Breast epithelium (tissue), 4 donors: ENCODE measurements around the gene TMCC2. TPM values are rescaled to one million over a fixed set of nuclear protein-coding genes. Genes with fewer than 3 reads are reported as not detected.

Source experiments
- DNase-seq, 2 donors: peaks; one replicate each; pipeline ENCODE4 v3.0.0-alpha.2; 2019; ENCODE audit warnings: low spot score in 2 of 2
- H3K27ac ChIP-seq, 2 donors: fragments of 200-600 bp; sonication (generic) in 1 of 2; one replicate each; pipeline ENCODE4 v1.5.1; 2016 to 2019; ENCODE audit warnings: mild to moderate bottlenecking in 1 of 2
- H3K27me3 ChIP-seq, 2 donors: fragments of 200-600 bp; sonication (generic) in 1 of 2; one replicate each; pipeline versions ENCODE4 v1.5.1 to v1.6.0; 2017 to 2019; ENCODE audit warnings: control low read depth in 1 of 2, mild to moderate bottlenecking in 1 of 2
- H3K36me3 ChIP-seq: fragments of 200-600 bp; one replicate; pipeline ENCODE4 v1.5.1; 2019
- H3K4me1 ChIP-seq, 2 donors: fragments of 200-600 bp; sonication (generic); one replicate each; pipeline ENCODE4 v1.5.1; 2016 to 2019; ENCODE audit warnings: control low read depth in 1 of 2
- H3K4me3 ChIP-seq, 3 donors: fragments of 200-600 bp; sonication (generic); 1 replicate in 2 of 3; 2 replicates in 1 of 3; pipeline ENCODE4 v1.5.1; 2016 to 2019; ENCODE audit warnings: mild to moderate bottlenecking in 3 of 3, moderate library complexity in 2 of 3
- H3K9me3 ChIP-seq, 2 donors: fragments of 200-600 bp; sonication (generic) in 1 of 2; one replicate each; pipeline ENCODE4 v1.5.1; 2016 to 2019; ENCODE audit warnings: control low read depth in 1 of 2
- CTCF ChIP-seq, 3 donors: fragments of 450-650 bp; IDR thresholded peaks; one replicate each; pipeline ENCODE4 v1.5.1; 2016 to 2017; ENCODE audit warnings: antibody characterized with exemption in 3 of 3, mild to moderate bottlenecking in 3 of 3, moderate library complexity in 3 of 3
- POLR2A ChIP-seq: fragments of 450-650 bp; IDR thresholded peaks from one replicate; pipeline ENCODE4 v1.6.1; 2016; ENCODE audit warnings: antibody characterized with exemption, mild to moderate bottlenecking, moderate library complexity
- POLR2AphosphoS5 ChIP-seq, 3 donors: sonication (generic); formaldehyde crosslinking; IDR thresholded peaks; one replicate each; pipeline ENCODE4 v1.6.1; 2017; ENCODE audit warnings: antibody characterized with exemption in 3 of 3
- intact Hi-C: fragments of 100-400 bp; cut with DNase I; formaldehyde crosslinking; loops from one replicate; pipeline ENCODE4 v1.15.1; 2023; ENCODE audit warnings: low total_unique reads
- total RNA-seq, 3 donors: library from RNA; depleted of rRNA; stranded (reverse); fragments of >200 nt; gene quantifications; one replicate each; pipeline ENCODE4 v1.1.0, GENCODE V29; 2016

Gene TMCC2
- total RNA-seq, 3 donors from 2014 or later, result 1.1 to 2.2 (median 2.0) TPM

- Histone ChIP-seq H3K36me3 (no peaks in the 10 kb centered on the region), H3K4me1 (peaks cover 8 to 13% of the 10 kb centered on the region in 2 donors), H3K27me3 (no peaks in the 10 kb centered on the region), H3K27ac (peak overlapping the region in 1 of 2 donors; percentile 25), H3K9me3 (no peaks in the 10 kb centered on the region), H3K4me3 (no peak overlapping the region)
- DNase-seq, result no peak
- TF ChIP-seq POLR2A (no peak), POLR2AphosphoS5 (IDR thresholded peaks at IDR 0.05) (no peak), CTCF (IDR thresholded peaks at IDR 0.05) (no peak)
- intact Hi-C loops, result loop anchor here (10.0 kb wide), 1 partner anchor 135 kb away; no protein-coding TSS in a partner anchor
Measured at GRCh38 chr1:205249651-205250050, 21.9 kb downstream of the TMCC2 start.

DNA sequence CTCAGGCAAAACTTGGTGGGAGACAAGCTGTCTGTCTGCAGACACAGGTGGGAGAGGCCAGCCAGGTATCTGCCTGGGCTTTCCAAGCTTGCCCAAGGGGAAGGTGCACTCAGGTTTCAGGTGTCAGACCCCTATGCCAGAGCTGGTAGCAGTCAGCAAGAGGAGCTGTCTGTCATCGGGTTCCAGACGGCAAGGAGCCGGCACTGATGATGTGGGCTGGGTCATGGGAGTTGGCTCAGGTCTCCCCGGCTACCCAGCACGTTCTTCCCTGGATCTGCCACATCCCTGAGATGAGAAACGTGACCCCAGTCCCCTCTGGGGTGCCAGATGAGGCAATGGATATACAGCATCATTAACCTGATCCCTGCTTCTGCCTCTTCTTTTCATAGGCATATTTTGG, 23.0 kb downstream of the TMCC2 start:
- H3K27me3 ChIP-seq, result no peaks in the 10 kb centered on the region
- intact Hi-C loops, result no loop called here
- no peak overlapping the region for H3K27ac ChIP-seq
- no peak for DNase-seq
- H3K4me1 ChIP-seq, result peaks cover 8 to 13% of the 10 kb centered on the region in 2 donors
- no peaks in the 10 kb centered on the region for H3K9me3 ChIP-seq
- no peaks in the 10 kb centered on the region for H3K36me3 ChIP-seq
- TF ChIP-seq CTCF (IDR thresholded peaks at IDR 0.05), result no peak
- no peak overlapping the region for H3K4me3 ChIP-seq

GRCh38 chr1:205251576-205251975, 23.8 kb downstream of the TMCC2 start:
- no peak for DNase-seq
- no peaks in the 10 kb centered on the region for H3K36me3 ChIP-seq
- TF ChIP-seq CTCF (IDR thresholded peaks at IDR 0.05), result no peak
- no peak for TF ChIP-seq POLR2AphosphoS5 (IDR thresholded peaks at IDR 0.05)
- TF ChIP-seq POLR2A, result no peak
- H3K4me1 ChIP-seq, result peaks cover 8 to 13% of the 10 kb centered on the region in 2 donors
- no peak overlapping the region for H3K27ac ChIP-seq
- H3K4me3 ChIP-seq, result no peak overlapping the region
- H3K27me3 ChIP-seq, result no peaks in the 10 kb centered on the region
- intact Hi-C loops, result no loop called here
- H3K9me3 ChIP-seq, result no peaks in the 10 kb centered on the region

DNA sequence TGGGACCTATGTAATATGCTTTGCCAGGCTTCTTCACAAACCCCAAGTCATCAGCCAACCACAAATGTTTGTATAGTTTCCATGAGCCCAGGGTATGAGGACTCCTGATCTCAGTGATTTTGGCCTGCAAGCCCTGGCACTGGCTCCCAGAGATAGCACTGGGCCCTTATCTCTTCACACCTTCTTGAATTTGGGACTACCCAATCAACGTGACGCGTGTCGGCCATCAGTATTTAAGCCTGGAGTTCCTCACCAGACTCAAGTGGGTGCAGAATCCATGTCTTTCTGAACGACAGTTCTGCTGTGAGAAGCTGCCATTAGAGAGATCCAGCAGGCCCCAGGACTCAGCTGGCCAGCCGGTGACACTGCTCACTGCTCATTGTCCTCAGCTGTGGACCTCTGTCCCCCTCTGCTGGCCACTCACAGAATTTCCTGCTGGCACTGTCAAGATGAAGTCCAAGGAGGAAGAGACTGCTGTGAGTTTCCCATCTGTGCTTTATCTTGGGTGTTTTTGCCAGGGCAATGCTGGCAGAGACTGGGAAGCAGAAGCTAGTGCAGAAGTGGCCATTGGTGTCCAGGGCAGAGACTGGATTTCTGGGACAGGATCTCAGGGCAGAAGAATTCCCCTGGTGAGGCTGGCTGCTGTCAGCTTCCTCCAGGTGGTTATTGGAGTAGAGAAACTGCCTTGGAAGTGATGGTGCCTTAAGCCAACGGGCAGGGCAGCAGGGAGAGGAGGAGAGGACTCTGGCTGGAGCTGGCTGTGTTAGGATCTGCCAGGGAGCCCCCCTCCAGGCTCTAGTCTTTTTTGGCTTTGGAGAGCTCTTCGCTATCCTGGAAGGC, 28.4 kb downstream of the TMCC2 start:
- TF ChIP-seq CTCF (IDR thresholded peaks at IDR 0.05) (peak; percentile 97 to 99 (median 98)), POLR2AphosphoS5 (IDR thresholded peaks at IDR 0.05) (peak in 1 of 3 donors; percentile 35), POLR2A (no peak)
- Histone ChIP-seq H3K27ac (no peak overlapping the region), H3K36me3 (no peaks in the 10 kb centered on the region), H3K4me1 (no peaks in the 10 kb centered on the region), H3K27me3 (no peaks in the 10 kb centered on the region), H3K9me3 (no peaks in the 10 kb centered on the region), H3K4me3 (no peak overlapping the region)
- intact Hi-C loops, result no loop called here
- DNase-seq, result peak; percentile 88 to 93

GRCh38 chr1:205256951-205257625, 29.3 kb downstream of the TMCC2 start:
- TF ChIP-seq CTCF (IDR thresholded peaks at IDR 0.05) (no peak), POLR2AphosphoS5 (IDR thresholded peaks at IDR 0.05) (no peak), POLR2A (no peak)
- no peak overlapping the region for H3K4me3 ChIP-seq
- H3K36me3 ChIP-seq, result no peaks in the 10 kb centered on the region
- H3K27ac ChIP-seq, result no peak overlapping the region
- H3K27me3 ChIP-seq, result no peaks in the 10 kb centered on the region
- intact Hi-C loops, result no loop called here
- DNase-seq, result no peak
- no peaks in the 10 kb centered on the region for H3K9me3 ChIP-seq
- H3K4me1 ChIP-seq, result no peaks in the 10 kb centered on the region
